Spleen (tissue), 7 donors: ENCODE measurements around the gene SIPA1L3.

Source experiments
- CTCF ChIP-seq, 11 experiments: fragments of 200-600 bp in 7 of 11; fragments of 450-650 bp in 4 of 11; sonication (generic) in 4 of 11; IDR thresholded peaks in 8 of 11; conservative IDR thresholded peaks in 3 of 11; 1 replicate in 7 of 11; 2 replicates in 4 of 11; pipeline versions ENCODE4 v1.4.0 to v1.8.0; 2016 to 2021; ENCODE audit warnings: antibody characterized with exemption in 11 of 11, inconsistent platforms in 4 of 11, mild to moderate bottlenecking in 1 of 11
- POLR2A ChIP-seq, 3 donors: fragments of 450-650 bp; IDR thresholded peaks; one replicate each; pipeline ENCODE4 v1.5.1; 2017; ENCODE audit warnings: antibody characterized with exemption in 3 of 3, mild to moderate bottlenecking in 1 of 3
- POLR2AphosphoS5 ChIP-seq, 3 donors: sonication (generic); formaldehyde crosslinking; IDR thresholded peaks; one replicate each; pipeline ENCODE4 v1.5.1; 2017; ENCODE audit warnings: antibody characterized with exemption in 3 of 3
- donor health status: DM: no; HTN: no; CAD: no; lungs with moderate emphysema.
- donor health status: DM: no; HTN: no; CAD: no.
- donor health status: DM: no; HTN: no; CAD: no.

- TF ChIP-seq CTCF (IDR thresholded peaks at IDR 0.05 in 8 of 11, conservative IDR thresholded peaks at IDR 0.05 in 3 of 11) (peak in 1 of 11 experiments; percentile 19), POLR2A (IDR thresholded peaks at IDR 0.05) (no peak), POLR2AphosphoS5 (IDR thresholded peaks at IDR 0.05) (no peak)
Observed at GRCh38 chr19:38190793-38191192, 283.8 kb downstream of the SIPA1L3 start.
